Epithelial cell of esophagus (primary cell): ENCODE measurements around the gene PCDHGB6.
"Not testable (repeated sequence)": the region's sequence is repeated elsewhere in the genome, so short reads cannot be mapped to it uniquely, and the experiment has no call there.

Experiments used
- DNase-seq: peaks from one replicate; pipeline ENCODE4 v3.0.0; 2010; ENCODE audit warnings: low read depth
- H3K4me3 ChIP-seq: 2 replicates; pipeline ENCODE4 v1.5.1; 2011; ENCODE audit warnings: mild to moderate bottlenecking, low read length, control low read depth
- CTCF ChIP-seq: IDR thresholded peaks from 2 replicates; pipeline ENCODE4 v1.5.1; 2011; ENCODE audit warnings: low read depth, mild to moderate bottlenecking, low read length, control low read depth, inconsistent platforms; ENCODE audit not compliant: insufficient read depth; ENCODE audit errors: missing control alignments

PCDHGB6 gene

DNA sequence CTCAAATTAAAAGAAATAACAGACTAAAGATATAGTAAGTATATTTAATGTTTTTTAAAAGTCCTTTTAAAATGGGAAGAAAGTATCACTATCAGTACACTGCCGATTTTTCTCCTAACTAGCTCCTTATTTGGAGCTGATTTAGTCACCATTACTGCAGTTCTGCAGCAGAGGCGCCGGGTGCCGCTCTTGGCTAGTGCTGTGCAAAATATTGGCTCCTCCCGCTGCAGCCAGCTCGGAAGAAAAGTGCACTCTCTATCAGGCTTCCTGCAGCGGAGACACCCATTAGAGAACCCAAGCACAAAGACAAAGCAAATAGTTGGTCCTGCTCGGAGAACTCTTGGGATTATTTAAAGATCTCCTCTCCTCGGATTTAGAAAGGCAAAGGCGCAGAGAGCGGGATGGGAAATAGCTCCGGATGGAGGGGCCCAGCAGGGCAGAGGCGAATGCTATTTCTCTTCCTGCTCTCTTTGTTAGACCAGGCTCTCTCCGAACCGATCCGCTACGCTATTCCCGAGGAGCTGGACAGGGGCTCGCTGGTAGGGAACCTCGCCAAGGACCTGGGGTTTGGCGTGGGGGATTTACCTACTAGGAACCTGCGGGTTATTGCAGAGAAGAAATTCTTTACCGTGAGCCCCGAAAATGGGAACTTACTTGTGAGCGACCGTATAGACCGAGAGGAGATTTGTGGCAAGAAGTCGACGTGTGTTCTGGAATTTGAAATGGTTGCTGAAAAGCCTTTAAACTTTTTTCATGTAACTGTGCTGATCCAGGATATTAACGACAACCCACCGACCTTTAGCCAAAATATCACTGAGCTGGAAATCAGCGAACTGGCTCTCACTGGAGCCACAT, 37.6 kb upstream of the PCDHGB6 start, which contains the start of gene PCDHGB3:
PCDHGB3 (plus strand) TSS at position 249 of the 855 bp plus-strand sequence; CDS start at position 402, 153 bp downstream.
- H3K4me3 ChIP-seq = peak within 1 kb of the TSS; percentile 30
- TF ChIP-seq CTCF = peak; percentile 47
- DNase-seq = peak; percentile 34

DNA sequence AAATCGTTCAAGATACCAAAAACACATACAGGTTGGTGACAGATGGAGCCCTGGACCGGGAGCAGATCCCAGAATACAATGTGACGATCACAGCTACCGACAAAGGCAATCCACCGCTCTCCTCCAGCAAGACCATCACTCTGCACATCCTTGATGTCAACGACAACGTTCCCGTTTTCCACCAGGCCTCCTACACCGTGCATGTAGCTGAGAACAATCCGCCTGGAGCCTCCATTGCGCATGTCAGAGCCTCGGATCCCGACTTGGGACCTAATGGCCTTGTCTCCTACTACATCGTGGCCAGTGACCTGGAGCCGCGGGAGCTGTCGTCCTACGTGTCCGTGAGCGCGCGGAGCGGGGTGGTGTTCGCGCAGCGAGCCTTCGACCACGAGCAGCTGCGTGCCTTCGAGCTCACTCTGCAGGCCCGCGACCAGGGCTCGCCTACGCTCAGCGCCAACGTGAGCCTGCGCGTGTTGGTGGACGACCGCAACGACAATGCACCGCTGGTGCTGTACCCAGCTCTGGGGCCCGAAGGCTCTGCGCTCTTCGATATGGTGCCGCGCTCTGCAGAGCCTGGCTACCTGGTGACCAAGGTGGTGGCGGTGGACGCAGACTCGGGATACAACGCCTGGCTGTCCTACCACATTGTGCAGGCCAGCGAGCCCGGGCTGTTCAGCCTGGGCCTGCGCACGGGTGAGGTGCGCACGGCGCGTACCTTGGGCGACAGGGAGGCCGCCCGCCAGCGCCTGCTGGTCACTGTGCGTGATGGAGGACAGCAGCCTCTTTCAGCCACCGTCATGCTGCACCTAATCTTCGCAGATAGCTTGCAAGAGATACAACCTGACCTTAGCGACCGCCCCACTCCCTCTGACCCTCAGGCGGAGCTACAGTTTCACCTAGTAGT, 36.0 kb upstream of the PCDHGB6 start:
- TF ChIP-seq CTCF = no peak
- no peak for DNase-seq
- H3K4me3 ChIP-seq = no peak overlapping the region

- peak; percentile 46 for TF ChIP-seq CTCF
- peak within 1 kb of the TSS; percentile 21 for H3K4me3 ChIP-seq
- DNase-seq = peak; percentile 27
These were observed 34.0 kb upstream of the PCDHGB6 start, which contains the start of gene PCDHGA6 for GRCh38 chr5:141373673-141374317. TSS of gene PCDHGA6 (plus strand) at chr5:141373891. CDS start at chr5:141374084, 193 bp downstream.

- no peak overlapping the region for H3K4me3 ChIP-seq
- TF ChIP-seq CTCF = no peak
- DNase-seq = no peak
These were observed 33.2 kb upstream of the PCDHGB6 start for GRCh38 chr5:141374627-141375026.

- H3K4me3 ChIP-seq, DNase-seq: not testable (repeated sequence)
These were observed 32.2 kb upstream of the PCDHGB6 start for GRCh38 chr5:141375444-141376155.

GRCh38 chr5:141382469-141383294, 25.1 kb upstream of the PCDHGB6 start, which contains the start of gene PCDHGA7:
TSS of gene PCDHGA7 (plus strand) at chr5:141382742. CDS start at chr5:141382900, 158 bp downstream.
- TF ChIP-seq CTCF = peak; percentile 45
- peak within 1 kb of the TSS; percentile 42 for H3K4me3 ChIP-seq
- peak; percentile 21 for DNase-seq
